GM19438 (cell line): ENCODE measurements around the gene PANK4.

Source experiments
- ATAC-seq: cut with Tn5 transposase; IDR thresholded peaks from one replicate; pipeline ENCODE4 v1.9.1; 2021; ENCODE audit warnings: low read depth; ENCODE audit not compliant: unreplicated experiment

The PANK4 gene

GRCh38 chr1:2516124-2516523 is 10.3 kb downstream of the PANK4 start:
- ATAC-seq = no peak

GRCh38 chr1:2515763-2516080 is 10.7 kb downstream of the PANK4 start:
- no peak for ATAC-seq

- no peak for ATAC-seq
Measured at GRCh38 chr1:2514863-2515762, 11.3 kb downstream of the PANK4 start.

GRCh38 chr1:2513939-2514652 is 12.3 kb downstream of the PANK4 start:
- ATAC-seq = no peak

GRCh38 chr1:2512862-2513421 is 13.5 kb downstream of the PANK4 start:
- ATAC-seq = no peak

GRCh38 chr1:2510366-2511155 is 15.8 kb downstream of the PANK4 start:
- no peak for ATAC-seq

- ATAC-seq = no peak
Measured at GRCh38 chr1:2509589-2509988, 16.8 kb downstream of the PANK4 start.

GRCh38 chr1:2508751-2509150 is 17.6 kb downstream of the PANK4 start:
- ATAC-seq = no peak

GRCh38 chr1:2508180-2508579 is 18.2 kb downstream of the PANK4 start:
- ATAC-seq = no peak

- no peak for ATAC-seq
Measured at GRCh38 chr1:2507744-2508155, 18.6 kb downstream of the PANK4 start.

GRCh38 chr1:2506901-2507565 is 19.4 kb downstream of the PANK4 start:
- no peak for ATAC-seq

- no peak for ATAC-seq
Measured at GRCh38 chr1:2506007-2506860, 20.2 kb downstream of the PANK4 start.

- ATAC-seq = no peak
Measured at GRCh38 chr1:2505461-2505994, 20.9 kb downstream of the PANK4 start.

- ATAC-seq = no peak
Measured at GRCh38 chr1:2504949-2505272, 21.5 kb downstream of the PANK4 start.

GRCh38 chr1:2504225-2504948 is 22.0 kb downstream of the PANK4 start:
- no peak for ATAC-seq

- ATAC-seq = no peak
Measured at GRCh38 chr1:2503554-2504224, 22.7 kb downstream of the PANK4 start.

- ATAC-seq = no peak
Measured at GRCh38 chr1:2502661-2503553, 23.5 kb downstream of the PANK4 start.
